Fibroblast of lung (primary cell): ENCODE measurements around the gene CNNM2.

Experiments
- EZH2 ChIP-seq: IDR thresholded peaks from 2 replicates; pipeline ENCODE4 v1.5.1; 2012; ENCODE audit warnings: low read length, control low read depth, mild to moderate bottlenecking; ENCODE audit errors: missing control alignments
- TF ChIP-seq, protein P1 (sequence below), 2 donors: IDR thresholded peaks in 1 of 2; conservative IDR thresholded peaks in 1 of 2; 1 replicate in 1 of 2; 2 replicates in 1 of 2; pipeline ENCODE4 v1.5.1; 2011 to 2012; ENCODE audit warnings: low read length in 2 of 2, control low read depth in 1 of 2, inconsistent platforms in 1 of 2, low read depth in 1 of 2, mild to moderate bottlenecking in 1 of 2

DNA sequence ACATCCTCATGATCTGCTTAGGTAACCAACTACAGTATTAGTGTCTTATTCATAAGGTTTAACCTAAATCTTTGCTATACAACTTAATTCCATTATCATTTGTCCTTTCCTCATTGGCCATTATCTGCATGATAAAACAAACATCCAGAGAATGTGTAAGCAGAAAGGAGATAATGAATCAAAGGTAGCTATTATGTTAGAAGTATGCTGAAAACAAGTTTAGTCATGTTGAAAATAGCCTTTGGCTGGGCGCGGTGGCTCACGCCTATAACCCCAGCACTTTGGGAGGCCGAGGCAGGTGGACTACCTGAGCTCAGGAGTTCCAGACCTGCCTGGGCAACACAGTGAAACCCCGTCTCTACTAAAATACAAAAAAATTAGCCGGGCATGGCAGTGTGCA lies 196.8 kb downstream of the CNNM2 start:
- TF ChIP-seq, protein P1, sequence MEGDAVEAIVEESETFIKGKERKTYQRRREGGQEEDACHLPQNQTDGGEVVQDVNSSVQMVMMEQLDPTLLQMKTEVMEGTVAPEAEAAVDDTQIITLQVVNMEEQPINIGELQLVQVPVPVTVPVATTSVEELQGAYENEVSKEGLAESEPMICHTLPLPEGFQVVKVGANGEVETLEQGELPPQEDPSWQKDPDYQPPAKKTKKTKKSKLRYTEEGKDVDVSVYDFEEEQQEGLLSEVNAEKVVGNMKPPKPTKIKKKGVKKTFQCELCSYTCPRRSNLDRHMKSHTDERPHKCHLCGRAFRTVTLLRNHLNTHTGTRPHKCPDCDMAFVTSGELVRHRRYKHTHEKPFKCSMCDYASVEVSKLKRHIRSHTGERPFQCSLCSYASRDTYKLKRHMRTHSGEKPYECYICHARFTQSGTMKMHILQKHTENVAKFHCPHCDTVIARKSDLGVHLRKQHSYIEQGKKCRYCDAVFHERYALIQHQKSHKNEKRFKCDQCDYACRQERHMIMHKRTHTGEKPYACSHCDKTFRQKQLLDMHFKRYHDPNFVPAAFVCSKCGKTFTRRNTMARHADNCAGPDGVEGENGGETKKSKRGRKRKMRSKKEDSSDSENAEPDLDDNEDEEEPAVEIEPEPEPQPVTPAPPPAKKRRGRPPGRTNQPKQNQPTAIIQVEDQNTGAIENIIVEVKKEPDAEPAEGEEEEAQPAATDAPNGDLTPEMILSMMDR (conservative IDR thresholded peaks at IDR 0.05 in 1 of 2, IDR thresholded peaks at IDR 0.05 in 1 of 2; ENCODE audit: low read depth in 1 of 2, low read length in 2 of 2) = no peak
- no peak for TF ChIP-seq EZH2
